Stimulated activated naive B cell treated with anti-CD40 and anti-IgM and Interleukin-4, amounts not matched to agents 10 μg/mL and 1 μg/mL and 100 μg/mL, for 72 hours (primary cell): Measurements from ENCODE around the gene SEMA3E.

ENCODE experiments used
- ATAC-seq, 2 donors: fragments of 150-1000 bp; cut with Tn5 transposase; replicated peaks; 2 replicates each; pipeline ENCODE4 v1.10.0; 2021; ENCODE audit warnings: moderate library complexity in 1 of 2
- DNase-seq: peaks from one replicate; pipeline ENCODE4 v3.0.0; 2021
- H3K27ac Mint-ChIP-seq: one replicate; pipeline ENCODE4 v1.8.0; 2022; ENCODE audit warnings: mild to moderate bottlenecking, mixed read lengths
- H3K27me3 Mint-ChIP-seq, 2 donors: one replicate each; pipeline ENCODE4 v1.8.0; 2022; ENCODE audit warnings: mixed read lengths in 2 of 2
- H3K36me3 Mint-ChIP-seq, 2 donors: one replicate each; pipeline ENCODE4 v1.8.0; 2022; ENCODE audit warnings: mixed read lengths in 2 of 2, mild to moderate bottlenecking in 1 of 2
- H3K4me1 Mint-ChIP-seq, 2 donors: one replicate each; pipeline ENCODE4 v1.8.0; 2022; ENCODE audit warnings: mixed read lengths in 2 of 2, mild to moderate bottlenecking in 1 of 2
- H3K4me3 Mint-ChIP-seq, 2 donors: one replicate each; pipeline ENCODE4 v1.8.0; 2022; ENCODE audit warnings: mild to moderate bottlenecking in 2 of 2, mixed read lengths in 2 of 2, moderate library complexity in 1 of 2
- H3K9me3 Mint-ChIP-seq, 2 donors: one replicate each; pipeline ENCODE4 v1.8.0; 2022; ENCODE audit warnings: mixed read lengths in 2 of 2, mild to moderate bottlenecking in 1 of 2

Gene SEMA3E

GRCh38 chr7:83410989-83411591 lies 237.8 kb downstream of the SEMA3E start:
- H3K9me3 Mint-ChIP-seq = no peaks in the 10 kb centered on the region
- no peak for DNase-seq
- no peaks in the 10 kb centered on the region for H3K36me3 Mint-ChIP-seq
- H3K27ac Mint-ChIP-seq = no peak overlapping the region
- no peaks in the 10 kb centered on the region for H3K4me1 Mint-ChIP-seq
- no peaks in the 10 kb centered on the region for H3K27me3 Mint-ChIP-seq
- ATAC-seq = no peak
- no peak overlapping the region for H3K4me3 Mint-ChIP-seq

- H3K36me3 Mint-ChIP-seq = no peaks in the 10 kb centered on the region
- H3K9me3 Mint-ChIP-seq = peaks cover 0 to 2% of the 10 kb centered on the region in 2 donors
- H3K4me1 Mint-ChIP-seq = no peaks in the 10 kb centered on the region
- no peak overlapping the region for H3K27ac Mint-ChIP-seq
- DNase-seq (no peak), ATAC-seq (no peak)
- no peak overlapping the region for H3K4me3 Mint-ChIP-seq
- H3K27me3 Mint-ChIP-seq = no peaks in the 10 kb centered on the region
These were observed 254.2 kb downstream of the SEMA3E start for GRCh38 chr7:83394776-83395175.

- no peaks in the 10 kb centered on the region for H3K4me1 Mint-ChIP-seq
- H3K9me3 Mint-ChIP-seq = peaks cover 0 to 4% of the 10 kb centered on the region in 2 donors
- H3K27ac Mint-ChIP-seq = no peak overlapping the region
- H3K36me3 Mint-ChIP-seq = no peaks in the 10 kb centered on the region
- ATAC-seq (no peak), DNase-seq (no peak)
- no peak overlapping the region for H3K4me3 Mint-ChIP-seq
- H3K27me3 Mint-ChIP-seq = no peaks in the 10 kb centered on the region
These were observed 260.5 kb downstream of the SEMA3E start for GRCh38 chr7:83388436-83388835.

- Mint-ChIP-seq H3K27me3 (no peaks in the 10 kb centered on the region), H3K27ac (no peak overlapping the region), H3K4me3 (no peak overlapping the region), H3K36me3 (no peaks in the 10 kb centered on the region), H3K9me3 (peaks cover 0 to 2% of the 10 kb centered on the region in 2 donors), H3K4me1 (no peaks in the 10 kb centered on the region)
- ATAC-seq = no peak
- no peak for DNase-seq
These were observed 282.3 kb downstream of the SEMA3E start for GRCh38 chr7:83366629-83367028.

GRCh38 chr7:83365746-83366145 lies 283.2 kb downstream of the SEMA3E start:
- no peak for ATAC-seq

GRCh38 chr7:83362871-83363550 lies 285.9 kb downstream of the SEMA3E start:
- DNase-seq = no peak
- peaks cover 0 to 2% of the 10 kb centered on the region in 2 donors for H3K9me3 Mint-ChIP-seq
- no peak for ATAC-seq
- H3K4me3 Mint-ChIP-seq = no peak overlapping the region
- no peaks in the 10 kb centered on the region for H3K27me3 Mint-ChIP-seq
- H3K4me1 Mint-ChIP-seq = no peaks in the 10 kb centered on the region
- no peak overlapping the region for H3K27ac Mint-ChIP-seq
- no peaks in the 10 kb centered on the region for H3K36me3 Mint-ChIP-seq

More at GRCh38 chr7:83365746-83366145, 283.2 kb downstream of the SEMA3E start:
- Mint-ChIP-seq H3K27me3 (no peaks in the 10 kb centered on the region), H3K4me1 (no peaks in the 10 kb centered on the region), H3K36me3 (no peaks in the 10 kb centered on the region), H3K4me3 (no peak overlapping the region), H3K27ac (no peak overlapping the region), H3K9me3 (peaks cover 0 to 2% of the 10 kb centered on the region in 2 donors)
- no peak for DNase-seq

- H3K27me3 Mint-ChIP-seq = no peaks in the 10 kb centered on the region
- DNase-seq (no peak), ATAC-seq (no peak)
- H3K36me3 Mint-ChIP-seq = no peaks in the 10 kb centered on the region
- H3K4me3 Mint-ChIP-seq = no peak overlapping the region
- H3K9me3 Mint-ChIP-seq = peaks cover 0 to under 1% of the 10 kb centered on the region in 2 donors
- H3K4me1 Mint-ChIP-seq = no peaks in the 10 kb centered on the region
- no peak overlapping the region for H3K27ac Mint-ChIP-seq
These were observed 289.8 kb downstream of the SEMA3E start for GRCh38 chr7:83359108-83359507.

GRCh38 chr7:83355143-83355542 lies 293.8 kb downstream of the SEMA3E start:
- no peaks in the 10 kb centered on the region for H3K4me1 Mint-ChIP-seq
- no peak overlapping the region for H3K27ac Mint-ChIP-seq
- no peak overlapping the region for H3K4me3 Mint-ChIP-seq
- ATAC-seq (no peak), DNase-seq (no peak)
- no peaks in the 10 kb centered on the region for H3K36me3 Mint-ChIP-seq
- H3K9me3 Mint-ChIP-seq = peaks cover 1 to 4% of the 10 kb centered on the region in 2 donors
- H3K27me3 Mint-ChIP-seq = no peaks in the 10 kb centered on the region

GRCh38 chr7:83347945-83348444 lies 300.9 kb downstream of the SEMA3E start:
- H3K36me3 Mint-ChIP-seq = no peaks in the 10 kb centered on the region
- H3K4me1 Mint-ChIP-seq = no peaks in the 10 kb centered on the region
- H3K9me3 Mint-ChIP-seq = peaks cover 6 to 9% of the 10 kb centered on the region in 2 donors
- H3K27me3 Mint-ChIP-seq = no peaks in the 10 kb centered on the region
- no peak for DNase-seq
- H3K27ac Mint-ChIP-seq = no peak overlapping the region
- no peak for ATAC-seq
- no peak overlapping the region for H3K4me3 Mint-ChIP-seq

- ATAC-seq (no peak), DNase-seq (no peak)
- H3K36me3 Mint-ChIP-seq = no peaks in the 10 kb centered on the region
- H3K4me3 Mint-ChIP-seq = no peak overlapping the region
- no peaks in the 10 kb centered on the region for H3K4me1 Mint-ChIP-seq
- no peak overlapping the region for H3K27ac Mint-ChIP-seq
- peaks cover 4 to 9% of the 10 kb centered on the region in 2 donors for H3K9me3 Mint-ChIP-seq
- no peaks in the 10 kb centered on the region for H3K27me3 Mint-ChIP-seq
These were observed 309.0 kb downstream of the SEMA3E start for GRCh38 chr7:83339907-83340306.

GRCh38 chr7:83338277-83338950 lies 310.5 kb downstream of the SEMA3E start:
- H3K27me3 Mint-ChIP-seq = no peaks in the 10 kb centered on the region
- no peaks in the 10 kb centered on the region for H3K4me1 Mint-ChIP-seq
- no peak for ATAC-seq
- H3K4me3 Mint-ChIP-seq = no peak overlapping the region
- H3K36me3 Mint-ChIP-seq = no peaks in the 10 kb centered on the region
- DNase-seq = no peak
- no peak overlapping the region for H3K27ac Mint-ChIP-seq
- peaks cover 2 to 5% of the 10 kb centered on the region in 2 donors for H3K9me3 Mint-ChIP-seq

- Mint-ChIP-seq H3K4me3 (no peak overlapping the region), H3K9me3 (no peaks in the 10 kb centered on the region), H3K36me3 (no peaks in the 10 kb centered on the region), H3K27me3 (no peaks in the 10 kb centered on the region), H3K27ac (no peak overlapping the region), H3K4me1 (no peaks in the 10 kb centered on the region)
- ATAC-seq (no peak), DNase-seq (no peak)
These were observed 311.9 kb downstream of the SEMA3E start for GRCh38 chr7:83337050-83337449.

- Mint-ChIP-seq H3K27ac (no peak overlapping the region), H3K27me3 (no peaks in the 10 kb centered on the region), H3K9me3 (peaks cover 0 to 1% of the 10 kb centered on the region in 2 donors), H3K4me1 (no peaks in the 10 kb centered on the region), H3K36me3 (no peaks in the 10 kb centered on the region), H3K4me3 (no peak overlapping the region)
- no peak for DNase-seq
- ATAC-seq = no peak
These were observed 322.7 kb downstream of the SEMA3E start for GRCh38 chr7:83326223-83326622.

- Mint-ChIP-seq H3K4me3 (no peak overlapping the region), H3K4me1 (no peaks in the 10 kb centered on the region), H3K36me3 (no peaks in the 10 kb centered on the region), H3K27ac (no peak overlapping the region), H3K27me3 (no peaks in the 10 kb centered on the region), H3K9me3 (peaks cover 0 to 1% of the 10 kb centered on the region in 2 donors)
- ATAC-seq (no peak), DNase-seq (no peak)
These were observed 323.9 kb downstream of the SEMA3E start for GRCh38 chr7:83325083-83325482.

- H3K4me1 Mint-ChIP-seq = no peaks in the 10 kb centered on the region
- no peaks in the 10 kb centered on the region for H3K27me3 Mint-ChIP-seq
- no peaks in the 10 kb centered on the region for H3K36me3 Mint-ChIP-seq
- H3K9me3 Mint-ChIP-seq = peaks cover 0 to 1% of the 10 kb centered on the region in 2 donors
- DNase-seq (no peak), ATAC-seq (no peak)
- H3K4me3 Mint-ChIP-seq = no peak overlapping the region
- no peak overlapping the region for H3K27ac Mint-ChIP-seq
These were observed 324.3 kb downstream of the SEMA3E start for GRCh38 chr7:83324596-83324995.
